PFSK-1 (cell line): ENCODE results near the gene NUP98.

Source experiments
- FOXP2 ChIP-seq: optimal IDR thresholded peaks from 2 replicates; pipeline ENCODE3; 2011; ENCODE audit warnings: borderline replicate concordance, control low read depth, inconsistent platforms; ENCODE audit not compliant: insufficient read depth; ENCODE audit errors: extremely low read length, extremely low read depth
- POLR2AphosphoS5 ChIP-seq: IDR thresholded peaks from 2 replicates; pipeline ENCODE4 v1.6.1; 2012; ENCODE audit warnings: low read depth, mild to moderate bottlenecking, control low read depth, low read length, moderate library complexity
- SIN3A ChIP-seq: IDR thresholded peaks from 2 replicates; pipeline ENCODE4 v1.6.1; 2012; ENCODE audit warnings: mild to moderate bottlenecking, low read length, moderate library complexity, borderline replicate concordance; ENCODE audit not compliant: insufficient read depth

DNA sequence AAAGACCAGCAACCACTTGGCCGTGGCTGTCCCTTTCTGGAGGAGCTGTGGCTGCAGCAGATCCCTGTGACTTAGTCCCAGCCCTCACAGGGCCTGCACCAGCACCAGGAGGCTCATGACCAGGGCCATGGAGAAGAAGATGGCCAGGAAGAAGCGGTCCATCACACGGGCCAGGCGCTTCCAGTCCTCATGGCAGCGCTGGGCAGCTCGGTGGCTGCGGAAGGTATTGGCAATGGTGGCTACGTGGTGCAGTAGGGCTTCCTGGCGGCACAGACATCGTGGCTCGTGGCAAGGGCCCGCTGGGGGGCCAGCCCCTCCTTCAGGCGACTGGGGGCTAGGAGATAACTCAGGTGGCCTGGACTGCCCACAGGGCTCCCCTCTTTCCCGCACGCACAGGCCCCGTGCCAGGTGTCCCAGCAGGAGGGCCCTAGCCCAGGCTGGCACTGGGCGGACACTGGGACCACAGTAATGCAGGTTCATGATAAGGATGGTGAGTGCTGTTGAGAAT is 131.3 kb downstream of the NUP98 start:
- TF ChIP-seq POLR2AphosphoS5 = no peak
- no peak for TF ChIP-seq FOXP2
- no peak for TF ChIP-seq SIN3A
